NCI-H2196 treated with DMSO at 0.1 percent for 48 hours (cell line): ENCODE measurements around the gene RBFOX2.

Experiments
- DNase-seq: peaks from one replicate; lab custom pipeline; 2025; ENCODE audit not compliant: unreplicated experiment; lab: John Stamatoyannopoulos, UW

The RBFOX2 gene

DNA sequence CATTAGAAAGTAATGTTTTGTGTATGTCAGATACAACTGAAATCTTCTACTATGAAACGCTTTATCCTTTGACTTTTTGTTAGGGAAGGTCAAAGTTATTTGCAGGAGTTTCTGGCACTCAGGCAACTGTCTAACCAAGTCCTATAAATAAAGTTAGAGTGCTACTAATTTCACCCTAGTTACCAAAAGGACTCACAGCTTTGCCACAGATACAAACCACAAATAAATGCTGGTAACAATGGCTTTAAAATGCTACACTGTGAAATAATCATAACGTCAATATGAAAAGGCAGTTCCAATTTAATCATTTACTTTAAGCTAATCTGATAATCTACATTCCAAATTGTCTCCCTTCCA, 124.3 kb downstream of the RBFOX2 start:
- DNase-seq, result no peak

DNA sequence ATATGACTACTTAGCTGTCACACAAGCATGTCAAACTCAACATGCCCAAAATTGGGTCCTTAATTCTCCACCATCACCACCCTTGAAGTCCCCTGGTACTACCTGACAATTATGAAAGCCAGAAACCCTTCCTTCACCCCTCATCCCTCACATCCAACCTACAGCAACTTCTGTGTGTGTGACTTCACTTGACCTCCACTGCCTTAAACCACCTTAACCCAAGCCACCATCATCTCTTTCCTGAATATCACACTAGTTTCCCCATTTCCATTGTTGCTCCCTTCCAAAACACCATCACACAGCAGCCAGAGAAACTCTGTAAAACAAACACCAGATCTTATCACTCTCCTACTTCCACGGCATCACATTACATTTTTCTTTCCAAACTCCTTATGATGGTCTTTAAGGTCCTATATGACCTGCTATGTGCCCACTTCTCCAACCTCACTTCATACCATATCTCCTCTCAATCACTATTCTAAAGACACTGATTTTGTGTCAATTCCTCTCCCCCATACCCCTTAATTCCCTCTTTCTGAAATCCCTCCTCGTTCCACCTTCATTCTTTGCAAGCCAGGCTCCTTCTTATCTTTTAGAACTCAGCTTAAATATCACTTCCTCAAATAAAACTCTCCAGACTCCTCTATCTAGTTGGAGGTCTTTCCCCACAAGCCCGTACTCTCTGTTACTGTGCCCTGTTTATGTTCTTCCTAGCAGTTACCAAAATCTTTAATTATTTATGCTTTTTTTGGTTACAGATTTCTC, 124.9 kb downstream of the RBFOX2 start:
- no peak for DNase-seq

DNA sequence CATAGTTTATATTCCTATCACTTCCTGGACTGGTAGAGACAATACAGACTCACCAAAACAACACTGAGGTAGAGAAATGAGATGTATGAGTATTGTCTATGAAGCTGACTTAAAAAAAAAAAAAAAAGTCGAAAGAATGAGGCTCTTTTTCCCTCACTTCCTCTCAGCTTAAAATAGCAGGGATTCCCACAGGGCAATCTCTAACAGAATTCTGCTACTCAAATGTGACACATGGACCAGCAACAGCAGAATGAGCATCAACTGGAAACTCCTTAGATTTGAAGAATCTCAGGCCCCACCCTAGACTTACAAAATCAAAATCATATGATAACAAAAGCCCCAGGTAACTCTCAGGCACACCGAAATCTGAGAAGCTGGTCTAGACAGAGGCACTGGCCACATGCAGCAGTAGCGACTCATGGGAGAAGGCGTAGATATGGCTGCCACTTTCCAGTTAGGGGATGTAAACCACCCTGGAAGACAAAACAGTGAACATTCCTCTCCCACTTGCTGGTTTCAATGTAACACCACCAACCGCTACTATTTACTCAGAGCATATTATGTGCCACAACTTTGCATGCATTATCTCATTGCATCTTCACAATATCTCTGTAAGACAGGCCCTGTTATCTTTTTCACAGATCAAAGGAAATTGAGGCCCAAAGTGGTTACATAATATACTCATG, 128.0 kb downstream of the RBFOX2 start:
- DNase-seq, result no peak

- no peak for DNase-seq
Observed at GRCh38 chr22:35899736-35900135, 128.9 kb downstream of the RBFOX2 start.

GRCh38 chr22:35896111-35896705, 132.4 kb downstream of the RBFOX2 start:
- no peak for DNase-seq

DNA sequence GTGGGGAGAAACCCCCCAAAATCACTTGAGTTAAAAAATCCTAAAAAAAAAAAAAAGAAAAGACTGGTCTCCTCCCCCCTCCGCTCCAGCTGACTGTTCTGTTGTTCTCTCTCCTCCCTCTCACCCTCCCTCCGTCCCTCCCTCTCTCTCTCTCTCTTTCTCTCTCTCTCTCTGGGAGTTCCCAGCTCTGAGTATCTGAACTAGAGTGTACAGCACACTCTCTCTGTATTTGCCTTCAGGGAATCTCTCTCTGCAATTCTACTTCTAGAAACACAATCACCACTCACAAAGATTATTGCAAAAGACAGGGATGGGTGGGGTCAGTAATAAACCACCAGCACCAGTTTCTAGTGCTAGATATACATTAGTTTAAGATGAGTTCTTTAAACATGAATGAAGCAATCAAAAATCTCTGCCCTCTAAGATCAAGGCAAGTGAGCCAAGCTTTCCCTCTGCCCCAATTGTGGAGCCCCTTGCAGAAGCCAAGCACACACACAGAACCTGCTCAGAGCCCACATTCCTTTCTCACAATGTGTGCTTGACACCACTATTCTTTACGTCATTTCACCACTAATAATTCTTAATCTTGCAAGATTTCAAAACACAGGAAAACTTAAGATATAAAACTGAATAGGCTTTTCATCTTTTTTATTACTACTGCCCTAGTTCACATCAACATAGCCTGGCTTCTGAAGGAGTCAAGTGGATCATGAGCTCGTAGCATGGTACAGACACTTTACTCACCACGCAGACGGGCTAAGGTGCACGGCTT, 133.5 kb downstream of the RBFOX2 start:
- no peak for DNase-seq

DNA sequence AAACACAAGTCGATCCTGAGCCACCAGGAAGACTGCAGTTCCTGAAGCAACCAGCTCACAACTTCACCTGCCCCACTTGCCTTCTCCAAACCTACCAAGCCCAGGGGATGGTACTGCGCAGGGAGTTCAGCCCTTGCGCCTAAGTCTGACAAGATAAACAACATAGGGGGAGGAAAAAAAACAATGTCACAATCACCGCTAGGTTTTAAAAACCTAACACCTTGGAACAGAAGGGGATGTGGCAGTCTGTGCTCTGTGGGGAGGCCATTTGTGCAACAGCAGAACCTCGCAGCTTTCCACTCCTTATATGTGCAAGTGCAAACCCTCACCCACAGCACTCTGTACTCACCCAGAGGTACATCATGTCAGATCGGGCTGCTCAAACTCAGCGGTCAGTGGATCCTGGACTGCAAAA, 134.2 kb downstream of the RBFOX2 start:
- DNase-seq, result no peak

GRCh38 chr22:35893698-35894097, 134.9 kb downstream of the RBFOX2 start:
- no peak for DNase-seq

GRCh38 chr22:35892192-35892591, 136.4 kb downstream of the RBFOX2 start:
- no peak for DNase-seq

DNA sequence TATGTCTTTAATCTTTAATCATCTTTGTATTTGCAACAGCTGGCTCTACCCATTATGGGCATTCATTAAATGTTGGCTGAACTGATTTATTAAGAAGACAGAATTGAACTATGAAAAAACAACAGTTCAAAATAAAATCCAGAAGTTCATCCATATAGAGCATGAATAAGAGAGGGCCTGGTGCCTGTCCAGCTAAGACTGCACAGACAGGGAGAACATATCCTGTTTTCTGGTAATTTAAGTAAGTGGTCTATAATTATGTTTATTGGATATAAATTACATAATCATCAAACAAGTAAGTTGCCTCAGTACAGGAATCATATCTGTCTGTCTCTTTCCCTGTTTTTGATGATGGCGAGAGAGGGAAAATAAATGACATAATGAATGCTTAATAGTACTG, 137.2 kb downstream of the RBFOX2 start:
- DNase-seq, result no peak

DNA sequence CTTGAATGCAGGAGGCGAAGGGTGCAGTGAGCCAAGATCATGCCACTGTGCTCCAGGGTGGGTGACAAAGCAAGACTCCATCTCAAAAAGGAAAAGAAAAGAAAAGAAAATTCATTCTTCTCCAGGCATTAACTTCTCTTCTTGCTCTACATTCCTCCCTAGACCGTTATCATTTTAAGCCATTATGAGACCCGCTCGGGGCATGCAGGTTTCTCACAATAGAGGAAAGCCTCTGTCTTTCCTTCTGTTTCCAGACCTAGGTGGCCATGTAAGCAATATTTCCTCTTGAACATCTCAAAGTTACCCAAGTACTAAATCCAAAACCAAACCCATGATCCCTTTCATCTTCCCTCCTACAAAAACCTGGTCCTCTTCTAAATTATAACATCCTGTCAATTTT, 139.6 kb downstream of the RBFOX2 start:
- DNase-seq, result no peak

GRCh38 chr22:35888181-35888870, 140.3 kb downstream of the RBFOX2 start:
- no peak for DNase-seq

- no peak for DNase-seq
Observed at GRCh38 chr22:35887296-35887875, 141.2 kb downstream of the RBFOX2 start.

GRCh38 chr22:35886309-35886708, 142.3 kb downstream of the RBFOX2 start:
- no peak for DNase-seq

DNA sequence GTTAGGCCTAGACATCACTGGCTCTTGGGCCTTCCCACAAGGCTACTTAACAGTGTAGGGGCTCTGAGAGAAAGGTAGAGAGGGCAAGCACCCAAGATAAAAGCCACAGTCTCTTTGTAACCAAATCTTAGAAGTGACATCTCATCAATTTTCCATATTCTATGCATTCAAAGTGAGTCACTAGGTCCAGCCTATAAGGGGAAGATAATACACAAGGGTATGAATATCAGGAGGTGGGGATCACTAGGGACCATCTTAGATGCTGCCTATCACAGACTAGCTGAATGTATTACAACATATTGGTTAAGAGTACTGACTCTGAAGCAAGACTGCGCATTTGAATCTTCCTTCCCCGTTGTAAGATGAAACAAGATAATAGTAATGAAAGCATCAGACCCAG, 144.1 kb downstream of the RBFOX2 start:
- no peak for DNase-seq

DNA sequence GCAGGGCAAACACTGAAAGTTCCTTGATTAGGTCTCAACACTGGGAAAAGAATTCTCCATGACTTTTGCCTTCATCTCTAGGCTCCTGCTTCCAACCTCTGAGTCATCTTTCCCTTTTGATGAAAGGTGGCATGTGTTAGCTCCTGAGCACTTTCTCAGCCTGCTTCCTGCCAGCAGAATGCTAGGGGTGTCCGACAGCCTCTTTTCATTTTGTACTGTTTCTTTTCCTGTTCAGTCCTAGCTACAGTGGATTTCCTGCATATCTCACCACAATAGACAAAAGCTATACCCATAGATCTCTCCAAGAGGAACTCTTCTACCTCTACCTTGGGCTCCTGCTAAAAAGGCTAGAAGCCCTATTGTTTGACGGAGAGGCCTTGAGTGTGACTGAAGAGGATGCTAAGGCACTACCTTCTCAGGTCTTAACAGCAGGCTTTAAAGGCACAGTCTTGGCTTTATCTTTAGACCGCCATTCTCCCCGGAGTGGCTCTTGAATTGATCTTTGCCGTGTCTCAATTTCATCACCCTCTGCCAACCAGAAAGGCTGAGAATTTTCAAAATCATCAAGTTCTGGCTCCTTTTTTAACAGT, 145.5 kb downstream of the RBFOX2 start:
- DNase-seq, result no peak

- DNase-seq, result no peak
Observed at GRCh38 chr22:35882211-35883030, 146.2 kb downstream of the RBFOX2 start.

DNA sequence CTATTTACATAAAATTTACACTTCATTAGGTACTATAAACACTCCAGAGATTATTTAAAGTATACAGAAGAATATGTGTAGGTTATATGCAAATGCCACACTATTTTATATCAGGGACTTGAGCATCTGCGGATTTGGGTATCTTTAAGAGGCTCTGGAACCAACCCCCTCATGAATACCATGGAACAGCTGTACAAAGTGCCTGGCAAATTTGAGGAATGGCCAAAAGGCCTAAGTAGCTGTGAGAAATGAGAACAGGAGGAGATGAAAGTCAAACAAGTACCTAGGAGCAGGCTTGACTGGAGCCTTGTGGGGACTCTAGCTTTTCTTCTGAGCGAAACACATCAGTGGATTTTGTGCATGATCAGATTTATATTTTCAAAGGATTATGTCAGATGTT, 149.3 kb downstream of the RBFOX2 start:
- DNase-seq, result no peak

DNA sequence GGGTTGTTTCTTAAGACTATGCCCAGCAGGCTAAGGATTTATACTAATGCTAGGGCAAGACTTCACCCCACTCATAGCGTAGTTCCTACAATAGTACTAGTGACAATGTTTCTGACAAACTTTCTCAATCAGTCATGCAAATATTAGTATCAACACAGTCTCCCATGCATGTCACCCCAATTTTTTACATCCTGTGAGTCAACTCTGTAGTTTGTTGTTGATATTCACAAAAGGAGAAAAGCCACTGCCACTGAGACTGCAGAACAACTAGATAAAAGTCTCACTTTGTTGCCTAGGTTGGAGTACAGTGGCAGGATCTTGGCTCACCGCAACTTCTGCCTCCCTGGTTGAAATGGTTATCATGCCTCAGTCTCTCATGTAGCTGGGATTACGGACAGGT, 155.2 kb downstream of the RBFOX2 start:
- no peak for DNase-seq
